GM23338 (cell line): ENCODE results near the gene WDCP. TPM values are rescaled to one million over a fixed set of nuclear protein-coding genes. Genes with fewer than 3 reads are reported as not detected.

Experiments used
- ATAC-seq: fragments of 200-7000 bp; cut with Tn5 transposase; 3 replicates; pipeline ENCODE4 v1.9.1; 2020
- DNase-seq: peaks from one replicate; pipeline ENCODE4 v3.0.0-alpha.2; 2015; ENCODE audit warnings: low spot score
- H2AFZ ChIP-seq: fragments of 200-600 bp; sonication (generic); 2 replicates; pipeline ENCODE4 v1.8.0; 2016; ENCODE audit warnings: antibody characterized with exemption, mild to moderate bottlenecking, moderate library complexity
- H3F3A ChIP-seq: fragments of 200-600 bp; sonication (generic); replicated peaks from 2 replicates; pipeline ENCODE4 v1.8.0; 2017; ENCODE audit warnings: antibody characterized with exemption, mixed run types, low read depth
- H3K27ac ChIP-seq: fragments of 200-600 bp; sonication (generic); 2 replicates; pipeline ENCODE4 v1.6.1; 2016; ENCODE audit warnings: low read depth
- H3K27me3 ChIP-seq: fragments of 200-600 bp; sonication (generic); 2 replicates; pipeline ENCODE4 v1.8.0; 2016; ENCODE audit warnings: mild to moderate bottlenecking, mixed run types, moderate library complexity; ENCODE audit not compliant: insufficient read depth
- H3K36me3 ChIP-seq: fragments of 200-600 bp; sonication (generic); 2 replicates; pipeline ENCODE4 v1.8.0; 2016; ENCODE audit warnings: mild to moderate bottlenecking; ENCODE audit not compliant: insufficient read depth
- H3K4me1 ChIP-seq: fragments of 200-600 bp; sonication (generic); 2 replicates; pipeline ENCODE4 v1.8.0; 2016; ENCODE audit warnings: mild to moderate bottlenecking, moderate library complexity; ENCODE audit not compliant: insufficient read depth
- H3K4me2 ChIP-seq: fragments of 200-600 bp; sonication (generic); 2 replicates; pipeline ENCODE4 v1.7.1; 2017; ENCODE audit warnings: mixed run types
- H3K4me3 ChIP-seq: fragments of 200-600 bp; sonication (generic); 2 replicates; pipeline ENCODE4 v1.6.1; 2016; ENCODE audit warnings: mixed run types
- H3K79me2 ChIP-seq: fragments of 200-600 bp; sonication (generic); replicated peaks from 2 replicates; pipeline ENCODE4 v1.8.0; 2017; ENCODE audit warnings: mild to moderate bottlenecking; ENCODE audit not compliant: insufficient read depth
- H3K9me2 ChIP-seq: fragments of 200-600 bp; sonication (generic); 2 replicates; pipeline ENCODE4 v1.8.0; 2017; ENCODE audit not compliant: insufficient read depth
- H4K20me1 ChIP-seq: fragments of 200-600 bp; sonication (generic); replicated peaks from 2 replicates; pipeline ENCODE4 v1.8.0; 2017; ENCODE audit warnings: mild to moderate bottlenecking; ENCODE audit not compliant: insufficient read depth
- H3K27ac Mint-ChIP-seq: 2 replicates; pipeline ENCODE4 v1.8.0; 2020; ENCODE audit warnings: inconsistent platforms, mild to moderate bottlenecking, moderate library complexity, mixed read lengths
- H3K27me3 Mint-ChIP-seq: 3 replicates; pipeline ENCODE4 v1.8.0; 2022; ENCODE audit warnings: low read depth, mild to moderate bottlenecking, moderate library complexity, mixed read lengths, inconsistent platforms; ENCODE audit not compliant: insufficient read depth, poor library complexity
- H3K36me3 Mint-ChIP-seq: 3 replicates; pipeline ENCODE4 v1.8.0; 2021; ENCODE audit warnings: low read depth, mild to moderate bottlenecking, inconsistent platforms, moderate library complexity, mixed read lengths
- H3K4me1 Mint-ChIP-seq: 3 replicates; pipeline ENCODE4 v1.8.0; 2020; ENCODE audit warnings: mild to moderate bottlenecking, inconsistent platforms, mixed read lengths
- H3K4me3 Mint-ChIP-seq: 3 replicates; pipeline ENCODE4 v1.8.0; 2021; ENCODE audit warnings: moderate library complexity, mild to moderate bottlenecking, inconsistent platforms, mixed read lengths
- H3K9me3 Mint-ChIP-seq: 3 replicates; pipeline ENCODE4 v1.8.0; 2020; ENCODE audit warnings: moderate library complexity, mild to moderate bottlenecking, inconsistent platforms, mixed read lengths
- CREB1 ChIP-seq: fragments of 250-450 bp; sonication (Bioruptor Pico); IDR thresholded peaks from 2 replicates; pipeline ENCODE4 v1.5.0; 2020; ENCODE audit warnings: low read depth, mild to moderate bottlenecking, moderate library complexity
- EZH2 ChIP-seq: fragments of 200-600 bp; sonication (generic); IDR thresholded peaks from one replicate; pipeline ENCODE4 v1.8.0; 2017; ENCODE audit warnings: antibody characterized with exemption, mild to moderate bottlenecking, low read depth; ENCODE audit not compliant: unreplicated experiment
- EZH2phosphoT487 ChIP-seq: fragments of 200-600 bp; sonication (generic); IDR thresholded peaks from one replicate; pipeline ENCODE4 v1.8.1; 2018; ENCODE audit warnings: antibody characterized with exemption; ENCODE audit not compliant: unreplicated experiment
- JUNB ChIP-seq: IDR thresholded peaks from one replicate; pipeline ENCODE4 v1.6.1; 2016; ENCODE audit warnings: antibody characterized with exemption; ENCODE audit not compliant: unreplicated experiment
- NANOG ChIP-seq: IDR thresholded peaks from 2 replicates; pipeline ENCODE4 v1.6.1; 2016; ENCODE audit warnings: antibody characterized with exemption, borderline replicate concordance
- POLR2AphosphoS5 ChIP-seq: IDR thresholded peaks from 2 replicates; pipeline ENCODE4 v1.6.1; 2016; ENCODE audit warnings: antibody characterized with exemption, low read depth
- STAT1 ChIP-seq: IDR thresholded peaks from one replicate; pipeline ENCODE4 v1.6.1; 2016; ENCODE audit warnings: antibody characterized with exemption; ENCODE audit not compliant: unreplicated experiment
- ZNF114 ChIP-seq: fragments of 250-450 bp; sonication (Bioruptor Pico); IDR thresholded peaks from 2 replicates; pipeline ENCODE4 v1.5.0; 2020; ENCODE audit warnings: mild to moderate bottlenecking, moderate library complexity
- ZNF331 ChIP-seq: fragments of 250-450 bp; sonication (Bioruptor Pico); IDR thresholded peaks from 2 replicates; pipeline ENCODE4 v1.5.0; 2020; ENCODE audit warnings: low read depth, mild to moderate bottlenecking, moderate library complexity
- polyA plus RNA-seq: library from polyadenylated mRNA; unstranded; fragments of >200 nt; fragmentation: Nextera tagmentation; extraction: Ambion mirVana; gene quantifications from 2 replicates; pipeline ENCODE4 v1.2.1, GENCODE V29; 2016
- total RNA-seq: library from RNA; depleted of rRNA; stranded (reverse); fragments of >200 nt; shearing (Covaris generic); gene quantifications from 2 replicates; pipeline ENCODE4 v1.2.3, GENCODE V29; 2014
- TF ChIP-seq, protein P1 (sequence below): fragments of 250-450 bp; sonication (Bioruptor Pico); IDR thresholded peaks from 2 replicates; pipeline ENCODE4 v1.5.0; 2020; ENCODE audit warnings: mild to moderate bottlenecking, moderate library complexity
- TF ChIP-seq, protein P2 (sequence below): IDR thresholded peaks from 2 replicates; pipeline ENCODE4 v1.6.1; 2016; ENCODE audit warnings: antibody characterized with exemption
- TF ChIP-seq, protein P3 (sequence below), 2 experiments: fragments of 200-600 bp in 1 of 2; sonication (generic) in 1 of 2; conservative IDR thresholded peaks; 2 replicates each; pipeline versions ENCODE4 v1.5.1 to v1.6.1; 2016 to 2017; ENCODE audit warnings: antibody characterized with exemption in 2 of 2, low read depth in 2 of 2, mild to moderate bottlenecking in 2 of 2, moderate library complexity in 1 of 2
- TF ChIP-seq, protein P4 (sequence below): IDR thresholded peaks from one replicate; pipeline ENCODE4 v1.6.1; 2018; ENCODE audit warnings: antibody characterized with exemption; ENCODE audit not compliant: unreplicated experiment

The WDCP gene
- total and polyA plus RNA-seq, 2 experiments from 2014 or later: 10.5 to 28.6 TPM

DNA sequence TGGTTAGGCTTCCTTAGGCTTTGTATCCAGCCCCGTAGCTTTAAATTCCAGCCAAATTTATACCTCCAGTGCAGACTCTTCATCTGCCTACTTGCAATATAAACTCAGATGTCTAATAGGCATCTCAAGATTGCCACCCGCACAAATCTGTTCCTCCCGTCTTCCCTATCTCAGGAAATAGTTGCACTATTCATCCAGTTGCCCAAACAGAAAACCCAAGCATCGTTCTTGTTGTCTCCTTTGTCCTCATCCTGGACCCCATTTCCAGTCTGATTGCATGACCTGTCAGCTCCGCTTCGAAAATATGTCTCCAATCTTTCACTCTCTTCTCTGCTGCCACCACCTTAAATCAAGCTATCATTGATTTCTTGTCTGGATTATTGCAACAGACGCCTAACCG lies 4.6 kb upstream of the WDCP start:
- no peaks in the 10 kb centered on the region for H3K9me2 ChIP-seq
- ATAC-seq (no peak), DNase-seq (no peak)
- H3F3A ChIP-seq: peaks cover 17% of the 10 kb centered on the region; the same call in 1 of the 2 replicates
- H3K4me2 ChIP-seq: no peak overlapping the region
- no peaks in the 10 kb centered on the region for H3K27me3 ChIP-seq
- no peaks in the 10 kb centered on the region; the same call in 1 of the 2 replicates for H4K20me1 ChIP-seq
- peaks cover 18% of the 10 kb centered on the region for H3K79me2 ChIP-seq
- TF ChIP-seq EZH2phosphoT487 (no peak), JUNB (no peak), ZNF114 (CRISPR knock-in tag) (no peak), STAT1 (no peak), POLR2AphosphoS5 (no peak), NANOG (no peak), EZH2 (no peak), ZNF331 (CRISPR knock-in tag) (no peak), CREB1 (no peak)
- TF ChIP-seq, protein P1, sequence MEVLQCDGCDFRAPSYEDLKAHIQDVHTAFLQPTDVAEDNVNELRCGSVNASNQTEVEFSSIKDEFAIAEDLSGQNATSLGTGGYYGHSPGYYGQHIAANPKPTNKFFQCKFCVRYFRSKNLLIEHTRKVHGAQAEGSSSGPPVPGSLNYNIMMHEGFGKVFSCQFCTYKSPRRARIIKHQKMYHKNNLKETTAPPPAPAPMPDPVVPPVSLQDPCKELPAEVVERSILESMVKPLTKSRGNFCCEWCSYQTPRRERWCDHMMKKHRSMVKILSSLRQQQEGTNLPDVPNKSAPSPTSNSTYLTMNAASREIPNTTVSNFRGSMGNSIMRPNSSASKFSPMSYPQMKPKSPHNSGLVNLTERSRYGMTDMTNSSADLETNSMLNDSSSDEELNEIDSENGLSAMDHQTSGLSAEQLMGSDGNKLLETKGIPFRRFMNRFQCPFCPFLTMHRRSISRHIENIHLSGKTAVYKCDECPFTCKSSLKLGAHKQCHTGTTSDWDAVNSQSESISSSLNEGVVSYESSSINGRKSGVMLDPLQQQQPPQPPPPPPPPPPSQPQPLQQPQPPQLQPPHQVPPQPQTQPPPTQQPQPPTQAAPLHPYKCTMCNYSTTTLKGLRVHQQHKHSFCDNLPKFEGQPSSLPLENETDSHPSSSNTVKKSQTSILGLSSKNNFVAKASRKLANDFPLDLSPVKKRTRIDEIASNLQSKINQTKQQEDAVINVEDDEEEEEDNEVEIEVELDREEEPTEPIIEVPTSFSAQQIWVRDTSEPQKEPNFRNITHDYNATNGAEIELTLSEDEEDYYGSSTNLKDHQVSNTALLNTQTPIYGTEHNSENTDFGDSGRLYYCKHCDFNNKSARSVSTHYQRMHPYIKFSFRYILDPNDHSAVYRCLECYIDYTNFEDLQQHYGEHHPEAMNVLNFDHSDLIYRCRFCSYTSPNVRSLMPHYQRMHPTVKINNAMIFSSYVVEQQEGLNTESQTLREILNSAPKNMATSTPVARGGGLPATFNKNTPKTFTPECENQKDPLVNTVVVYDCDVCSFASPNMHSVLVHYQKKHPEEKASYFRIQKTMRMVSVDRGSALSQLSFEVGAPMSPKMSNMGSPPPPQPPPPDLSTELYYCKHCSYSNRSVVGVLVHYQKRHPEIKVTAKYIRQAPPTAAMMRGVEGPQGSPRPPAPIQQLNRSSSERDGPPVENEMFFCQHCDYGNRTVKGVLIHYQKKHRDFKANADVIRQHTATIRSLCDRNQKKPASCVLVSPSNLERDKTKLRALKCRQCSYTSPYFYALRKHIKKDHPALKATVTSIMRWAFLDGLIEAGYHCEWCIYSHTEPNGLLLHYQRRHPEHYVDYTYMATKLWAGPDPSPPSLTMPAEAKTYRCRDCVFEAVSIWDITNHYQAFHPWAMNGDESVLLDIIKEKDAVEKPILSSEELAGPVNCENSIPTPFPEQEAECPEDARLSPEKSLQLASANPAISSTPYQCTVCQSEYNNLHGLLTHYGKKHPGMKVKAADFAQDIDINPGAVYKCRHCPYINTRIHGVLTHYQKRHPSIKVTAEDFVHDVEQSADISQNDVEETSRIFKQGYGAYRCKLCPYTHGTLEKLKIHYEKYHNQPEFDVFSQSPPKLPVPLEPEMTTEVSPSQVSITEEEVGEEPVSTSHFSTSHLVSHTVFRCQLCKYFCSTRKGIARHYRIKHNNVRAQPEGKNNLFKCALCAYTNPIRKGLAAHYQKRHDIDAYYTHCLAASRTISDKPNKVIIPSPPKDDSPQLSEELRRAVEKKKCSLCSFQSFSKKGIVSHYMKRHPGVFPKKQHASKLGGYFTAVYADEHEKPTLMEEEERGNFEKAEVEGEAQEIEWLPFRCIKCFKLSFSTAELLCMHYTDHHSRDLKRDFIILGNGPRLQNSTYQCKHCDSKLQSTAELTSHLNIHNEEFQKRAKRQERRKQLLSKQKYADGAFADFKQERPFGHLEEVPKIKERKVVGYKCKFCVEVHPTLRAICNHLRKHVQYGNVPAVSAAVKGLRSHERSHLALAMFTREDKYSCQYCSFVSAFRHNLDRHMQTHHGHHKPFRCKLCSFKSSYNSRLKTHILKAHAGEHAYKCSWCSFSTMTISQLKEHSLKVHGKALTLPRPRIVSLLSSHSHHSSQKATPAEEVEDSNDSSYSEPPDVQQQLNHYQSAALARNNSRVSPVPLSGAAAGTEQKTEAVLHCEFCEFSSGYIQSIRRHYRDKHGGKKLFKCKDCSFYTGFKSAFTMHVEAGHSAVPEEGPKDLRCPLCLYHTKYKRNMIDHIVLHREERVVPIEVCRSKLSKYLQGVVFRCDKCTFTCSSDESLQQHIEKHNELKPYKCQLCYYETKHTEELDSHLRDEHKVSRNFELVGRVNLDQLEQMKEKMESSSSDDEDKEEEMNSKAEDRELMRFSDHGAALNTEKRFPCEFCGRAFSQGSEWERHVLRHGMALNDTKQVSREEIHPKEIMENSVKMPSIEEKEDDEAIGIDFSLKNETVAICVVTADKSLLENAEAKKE (CRISPR knock-in tag): no peak
- TF ChIP-seq, protein P2, sequence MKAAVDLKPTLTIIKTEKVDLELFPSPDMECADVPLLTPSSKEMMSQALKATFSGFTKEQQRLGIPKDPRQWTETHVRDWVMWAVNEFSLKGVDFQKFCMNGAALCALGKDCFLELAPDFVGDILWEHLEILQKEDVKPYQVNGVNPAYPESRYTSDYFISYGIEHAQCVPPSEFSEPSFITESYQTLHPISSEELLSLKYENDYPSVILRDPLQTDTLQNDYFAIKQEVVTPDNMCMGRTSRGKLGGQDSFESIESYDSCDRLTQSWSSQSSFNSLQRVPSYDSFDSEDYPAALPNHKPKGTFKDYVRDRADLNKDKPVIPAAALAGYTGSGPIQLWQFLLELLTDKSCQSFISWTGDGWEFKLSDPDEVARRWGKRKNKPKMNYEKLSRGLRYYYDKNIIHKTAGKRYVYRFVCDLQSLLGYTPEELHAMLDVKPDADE: no peak
- TF ChIP-seq, protein P3, sequence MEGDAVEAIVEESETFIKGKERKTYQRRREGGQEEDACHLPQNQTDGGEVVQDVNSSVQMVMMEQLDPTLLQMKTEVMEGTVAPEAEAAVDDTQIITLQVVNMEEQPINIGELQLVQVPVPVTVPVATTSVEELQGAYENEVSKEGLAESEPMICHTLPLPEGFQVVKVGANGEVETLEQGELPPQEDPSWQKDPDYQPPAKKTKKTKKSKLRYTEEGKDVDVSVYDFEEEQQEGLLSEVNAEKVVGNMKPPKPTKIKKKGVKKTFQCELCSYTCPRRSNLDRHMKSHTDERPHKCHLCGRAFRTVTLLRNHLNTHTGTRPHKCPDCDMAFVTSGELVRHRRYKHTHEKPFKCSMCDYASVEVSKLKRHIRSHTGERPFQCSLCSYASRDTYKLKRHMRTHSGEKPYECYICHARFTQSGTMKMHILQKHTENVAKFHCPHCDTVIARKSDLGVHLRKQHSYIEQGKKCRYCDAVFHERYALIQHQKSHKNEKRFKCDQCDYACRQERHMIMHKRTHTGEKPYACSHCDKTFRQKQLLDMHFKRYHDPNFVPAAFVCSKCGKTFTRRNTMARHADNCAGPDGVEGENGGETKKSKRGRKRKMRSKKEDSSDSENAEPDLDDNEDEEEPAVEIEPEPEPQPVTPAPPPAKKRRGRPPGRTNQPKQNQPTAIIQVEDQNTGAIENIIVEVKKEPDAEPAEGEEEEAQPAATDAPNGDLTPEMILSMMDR (conservative IDR thresholded peaks at IDR 0.05; ENCODE audit: low read depth in 2 of 2): no peak
- TF ChIP-seq, protein P4, sequence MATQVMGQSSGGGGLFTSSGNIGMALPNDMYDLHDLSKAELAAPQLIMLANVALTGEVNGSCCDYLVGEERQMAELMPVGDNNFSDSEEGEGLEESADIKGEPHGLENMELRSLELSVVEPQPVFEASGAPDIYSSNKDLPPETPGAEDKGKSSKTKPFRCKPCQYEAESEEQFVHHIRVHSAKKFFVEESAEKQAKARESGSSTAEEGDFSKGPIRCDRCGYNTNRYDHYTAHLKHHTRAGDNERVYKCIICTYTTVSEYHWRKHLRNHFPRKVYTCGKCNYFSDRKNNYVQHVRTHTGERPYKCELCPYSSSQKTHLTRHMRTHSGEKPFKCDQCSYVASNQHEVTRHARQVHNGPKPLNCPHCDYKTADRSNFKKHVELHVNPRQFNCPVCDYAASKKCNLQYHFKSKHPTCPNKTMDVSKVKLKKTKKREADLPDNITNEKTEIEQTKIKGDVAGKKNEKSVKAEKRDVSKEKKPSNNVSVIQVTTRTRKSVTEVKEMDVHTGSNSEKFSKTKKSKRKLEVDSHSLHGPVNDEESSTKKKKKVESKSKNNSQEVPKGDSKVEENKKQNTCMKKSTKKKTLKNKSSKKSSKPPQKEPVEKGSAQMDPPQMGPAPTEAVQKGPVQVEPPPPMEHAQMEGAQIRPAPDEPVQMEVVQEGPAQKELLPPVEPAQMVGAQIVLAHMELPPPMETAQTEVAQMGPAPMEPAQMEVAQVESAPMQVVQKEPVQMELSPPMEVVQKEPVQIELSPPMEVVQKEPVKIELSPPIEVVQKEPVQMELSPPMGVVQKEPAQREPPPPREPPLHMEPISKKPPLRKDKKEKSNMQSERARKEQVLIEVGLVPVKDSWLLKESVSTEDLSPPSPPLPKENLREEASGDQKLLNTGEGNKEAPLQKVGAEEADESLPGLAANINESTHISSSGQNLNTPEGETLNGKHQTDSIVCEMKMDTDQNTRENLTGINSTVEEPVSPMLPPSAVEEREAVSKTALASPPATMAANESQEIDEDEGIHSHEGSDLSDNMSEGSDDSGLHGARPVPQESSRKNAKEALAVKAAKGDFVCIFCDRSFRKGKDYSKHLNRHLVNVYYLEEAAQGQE: no peak
- H3K4me1 Mint-ChIP-seq: peaks cover 9% of the 10 kb centered on the region
- no peak overlapping the region for H2AFZ ChIP-seq
- peaks cover 6% of the 10 kb centered on the region for H3K36me3 Mint-ChIP-seq
- no peak overlapping the region for H3K4me3 ChIP-seq
- no peaks in the 10 kb centered on the region; the same call in 1 of the 2 replicates for H3K36me3 ChIP-seq
- H3K27ac ChIP-seq: no peak overlapping the region
- peaks cover 9% of the 10 kb centered on the region for H3K27me3 Mint-ChIP-seq
- peaks cover 18% of the 10 kb centered on the region for H3K4me1 ChIP-seq
- H3K9me3 Mint-ChIP-seq: no peaks in the 10 kb centered on the region
- no peak overlapping the region for H3K27ac Mint-ChIP-seq
- H3K4me3 Mint-ChIP-seq: no peak overlapping the region
